ENCODE measurements around the gene STRADB.

STRADB gene

GRCh38 chr2:201517094-201517493 is 65.6 kb downstream of the STRADB start:
- no peak overlapping the region for H3K4me3 ChIP-seq (ENCODE audit: low read depth, low read length)
- TF ChIP-seq CTCF (IDR thresholded peaks at IDR 0.05; ENCODE audit: low read depth, low read length, missing control alignments): no peak
- no peak for DNase-seq (ENCODE audit: low read depth)

GRCh38 chr2:201520201-201520600 is 68.7 kb downstream of the STRADB start:
- no peak for DNase-seq (ENCODE audit: low read depth)
- no peak for TF ChIP-seq CTCF (IDR thresholded peaks at IDR 0.05; ENCODE audit: low read depth, low read length, missing control alignments)
- no peak overlapping the region for H3K4me3 ChIP-seq (ENCODE audit: low read depth, low read length)

- no peak for TF ChIP-seq CTCF (IDR thresholded peaks at IDR 0.05; ENCODE audit: low read depth, low read length, missing control alignments)
- no peak for DNase-seq (ENCODE audit: low read depth)
- no peak overlapping the region for H3K4me3 ChIP-seq (ENCODE audit: low read depth, low read length)
Observed at GRCh38 chr2:201522965-201523364, 71.4 kb downstream of the STRADB start.

- no peak overlapping the region for H3K4me3 ChIP-seq (ENCODE audit: low read depth, low read length)
- no peak for TF ChIP-seq CTCF (IDR thresholded peaks at IDR 0.05; ENCODE audit: low read depth, low read length, missing control alignments)
- no peak for DNase-seq (ENCODE audit: low read depth)
Observed at GRCh38 chr2:201523506-201523905, 72.0 kb downstream of the STRADB start.
